Gastroesophageal sphincter (tissue), 3 donors: ENCODE data around the gene ZNF821.

Source experiments
- EP300 ChIP-seq: sonication (generic); formaldehyde crosslinking; IDR thresholded peaks from one replicate; pipeline ENCODE4 v1.6.1; 2017; ENCODE audit warnings: antibody characterized with exemption, mild to moderate bottlenecking
- POLR2A ChIP-seq, 2 donors: fragments of 450-650 bp; IDR thresholded peaks; one replicate each; pipeline ENCODE4 v1.6.1; 2017; ENCODE audit warnings: antibody characterized with exemption in 2 of 2, mild to moderate bottlenecking in 2 of 2, moderate library complexity in 1 of 2
- POLR2AphosphoS5 ChIP-seq: sonication (generic); formaldehyde crosslinking; IDR thresholded peaks from one replicate; pipeline ENCODE4 v1.6.1; 2017; ENCODE audit warnings: antibody characterized with exemption
- TF ChIP-seq, protein P1 (sequence below), 4 experiments: fragments of 200-600 bp in 2 of 4; fragments of 450-650 bp in 2 of 4; sonication (generic) in 1 of 4; IDR thresholded peaks; one replicate each; pipeline ENCODE4 v1.5.1; 2017 to 2019; ENCODE audit warnings: antibody characterized with exemption in 4 of 4, mild to moderate bottlenecking in 2 of 4, moderate library complexity in 2 of 4

GRCh38 chr16:71837150-71837549 is 46.8 kb downstream of the ZNF821 start:
- TF ChIP-seq, protein P1, sequence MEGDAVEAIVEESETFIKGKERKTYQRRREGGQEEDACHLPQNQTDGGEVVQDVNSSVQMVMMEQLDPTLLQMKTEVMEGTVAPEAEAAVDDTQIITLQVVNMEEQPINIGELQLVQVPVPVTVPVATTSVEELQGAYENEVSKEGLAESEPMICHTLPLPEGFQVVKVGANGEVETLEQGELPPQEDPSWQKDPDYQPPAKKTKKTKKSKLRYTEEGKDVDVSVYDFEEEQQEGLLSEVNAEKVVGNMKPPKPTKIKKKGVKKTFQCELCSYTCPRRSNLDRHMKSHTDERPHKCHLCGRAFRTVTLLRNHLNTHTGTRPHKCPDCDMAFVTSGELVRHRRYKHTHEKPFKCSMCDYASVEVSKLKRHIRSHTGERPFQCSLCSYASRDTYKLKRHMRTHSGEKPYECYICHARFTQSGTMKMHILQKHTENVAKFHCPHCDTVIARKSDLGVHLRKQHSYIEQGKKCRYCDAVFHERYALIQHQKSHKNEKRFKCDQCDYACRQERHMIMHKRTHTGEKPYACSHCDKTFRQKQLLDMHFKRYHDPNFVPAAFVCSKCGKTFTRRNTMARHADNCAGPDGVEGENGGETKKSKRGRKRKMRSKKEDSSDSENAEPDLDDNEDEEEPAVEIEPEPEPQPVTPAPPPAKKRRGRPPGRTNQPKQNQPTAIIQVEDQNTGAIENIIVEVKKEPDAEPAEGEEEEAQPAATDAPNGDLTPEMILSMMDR (IDR thresholded peaks at IDR 0.05) = no peak
- TF ChIP-seq POLR2AphosphoS5 (no peak), POLR2A (IDR thresholded peaks at IDR 0.05) (no peak), EP300 (no peak)
